CD4-positive, alpha-beta T cell treated with Interleukin-4 for 4 hours (primary cell): ENCODE data around the gene GJB5.
A peak's percentile ranks its signal among the peaks of the same experiment; 100 is the strongest.

ENCODE experiments used
- DNase-seq: peaks from one replicate; pipeline ENCODE4 v3.0.0-alpha.2; 2020

GJB5 gene

GRCh38 chr1:34777519-34778321 is 22.9 kb downstream of the GJB5 start:
- no peak for DNase-seq

- no peak for DNase-seq
These were observed 23.5 kb downstream of the GJB5 start for GRCh38 chr1:34778381-34778780.

GRCh38 chr1:34779005-34779404 is 24.2 kb downstream of the GJB5 start:
- no peak for DNase-seq

- DNase-seq: no peak
These were observed 24.7 kb downstream of the GJB5 start for GRCh38 chr1:34779526-34779925.

GRCh38 chr1:34779962-34780361 is 25.1 kb downstream of the GJB5 start:
- DNase-seq: no peak

GRCh38 chr1:34780528-34780927 is 25.7 kb downstream of the GJB5 start:
- no peak for DNase-seq

GRCh38 chr1:34781071-34781843 is 26.4 kb downstream of the GJB5 start, which contains the start of gene GJB3:
Gene GJB3 (plus strand): TSS chr1:34781214. CDS start chr1:34784763, 3,549 bp downstream.
- DNase-seq: no peak

- DNase-seq: no peak
These were observed 27.1 kb downstream of the GJB5 start for GRCh38 chr1:34781844-34782391.

GRCh38 chr1:34784751-34785221 is 29.9 kb downstream of the GJB5 start:
- DNase-seq: no peak

- no peak for DNase-seq
These were observed 30.5 kb downstream of the GJB5 start for GRCh38 chr1:34785231-34785874.

- DNase-seq: no peak
These were observed 31.1 kb downstream of the GJB5 start for GRCh38 chr1:34785875-34786470.

- DNase-seq: peak; percentile 53
These were observed 31.9 kb downstream of the GJB5 start for GRCh38 chr1:34786521-34787325.

- no peak for DNase-seq
These were observed 32.9 kb downstream of the GJB5 start for GRCh38 chr1:34787461-34788420.

- no peak for DNase-seq
These were observed 36.1 kb downstream of the GJB5 start for GRCh38 chr1:34790985-34791384.

GRCh38 chr1:34792424-34792823 is 37.6 kb downstream of the GJB5 start:
- no peak for DNase-seq

GRCh38 chr1:34792868-34793727 is 38.3 kb downstream of the GJB5 start, which contains the start of gene GJA4:
Gene GJA4 (plus strand): TSS chr1:34792999. CDS start chr1:34794214, 1,215 bp downstream.
- no peak for DNase-seq

GRCh38 chr1:34794001-34794789 is 39.3 kb downstream of the GJB5 start:
- no peak for DNase-seq

- no peak for DNase-seq
These were observed 39.9 kb downstream of the GJB5 start for GRCh38 chr1:34794790-34795180.

- no peak for DNase-seq
These were observed 41.1 kb downstream of the GJB5 start for GRCh38 chr1:34795916-34796315.
